Pulmonary artery endothelial cell (primary cell): ENCODE measurements around the gene KLHL29. TPM values are rescaled to one million over a fixed set of nuclear protein-coding genes. Genes with fewer than 3 reads are reported as not detected.

Source experiments
- DNase-seq: peaks from one replicate; pipeline ENCODE4 v3.0.0-alpha.2; 2011; ENCODE audit warnings: low read depth, low spot score
- total RNA-seq: library from RNA; depleted of rRNA; stranded (reverse); fragments of >200 nt; gene quantifications from 2 replicates; pipeline ENCODE4 v1.2.3, GENCODE V29; 2014

KLHL29 gene
- total RNA-seq, 1 donor from 2014 or later = 4.2 TPM

GRCh38 chr2:23422089-23423061, 37.4 kb downstream of the KLHL29 start:
- no peak for DNase-seq

DNA sequence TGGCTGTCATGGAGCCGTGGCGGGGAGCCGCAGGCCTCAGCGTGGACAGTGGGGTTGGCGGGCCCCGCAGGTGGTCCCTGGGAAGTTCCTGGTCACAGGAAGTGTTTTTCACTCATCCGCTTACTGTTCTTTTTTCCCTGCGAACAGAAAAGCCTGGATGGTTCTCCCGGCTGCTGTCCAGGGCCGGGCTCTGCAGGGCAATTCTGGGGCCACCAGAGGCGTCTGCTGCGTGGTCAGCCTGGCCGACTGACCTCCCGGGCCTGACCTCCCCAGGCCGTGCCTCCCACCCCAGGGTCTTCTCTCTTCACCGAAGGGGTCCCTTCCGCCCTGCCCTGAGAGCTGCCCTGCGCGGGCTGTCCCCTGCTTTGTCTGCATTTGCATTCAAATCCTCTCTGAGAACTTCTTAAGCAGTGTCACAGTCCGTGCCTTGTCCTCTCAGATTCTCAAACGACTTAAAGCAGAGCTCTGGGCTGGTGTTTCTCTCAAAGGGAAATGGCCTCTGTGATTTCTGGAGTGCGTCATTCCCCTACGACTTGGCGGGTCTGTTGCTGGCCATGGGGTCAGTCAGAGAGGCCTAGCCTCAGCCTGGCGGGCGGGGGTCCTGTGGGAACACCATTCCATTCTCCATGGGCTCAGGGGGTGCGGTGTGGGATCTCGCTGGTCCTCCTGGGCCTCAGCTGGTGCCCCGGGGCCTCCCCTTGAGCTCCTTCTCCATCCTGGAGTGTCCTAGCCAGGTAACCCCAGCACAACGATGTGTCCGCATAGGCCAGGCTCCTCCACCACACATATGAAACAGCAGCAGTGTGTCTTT, 38.3 kb downstream of the KLHL29 start:
- no peak for DNase-seq

DNA sequence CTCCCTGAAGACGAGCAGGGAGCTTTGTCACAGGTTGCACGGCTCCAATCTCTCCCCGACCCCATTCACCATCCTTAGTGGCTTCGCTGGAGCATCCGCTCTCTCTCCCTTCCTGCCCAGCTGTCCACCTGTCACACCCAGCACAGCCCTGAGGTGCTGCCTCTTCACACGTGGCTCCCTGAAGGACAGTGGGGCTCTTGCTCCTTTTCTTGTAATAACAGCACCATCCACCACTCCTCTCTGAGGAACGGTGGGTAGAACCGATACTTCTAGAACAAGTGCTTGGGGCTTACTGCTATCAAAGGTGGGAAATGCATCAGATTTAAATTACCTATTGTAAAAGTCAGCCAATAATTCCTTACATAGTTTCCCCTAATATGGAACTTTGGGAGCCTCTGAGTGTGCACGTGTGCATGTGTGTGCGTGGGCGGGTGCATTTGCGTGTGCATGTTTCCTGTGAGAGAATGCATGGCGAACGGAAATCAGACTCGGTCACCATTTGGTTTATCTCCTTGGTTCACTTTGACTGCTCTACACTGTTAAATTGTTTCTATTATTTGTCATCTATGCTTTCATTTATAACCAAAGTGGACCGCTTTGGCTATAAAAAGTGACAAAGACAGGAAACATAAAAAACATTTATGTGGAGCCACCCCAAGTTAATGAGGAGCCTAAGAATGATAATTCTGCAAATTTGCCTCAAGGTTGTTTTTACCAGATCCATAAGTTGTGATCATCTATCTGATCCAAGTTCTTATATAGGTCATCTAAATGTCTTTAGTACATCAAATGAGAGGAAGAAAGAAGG, 39.1 kb downstream of the KLHL29 start:
- DNase-seq = no peak

GRCh38 chr2:23425338-23425871, 40.4 kb downstream of the KLHL29 start:
- no peak for DNase-seq

DNA sequence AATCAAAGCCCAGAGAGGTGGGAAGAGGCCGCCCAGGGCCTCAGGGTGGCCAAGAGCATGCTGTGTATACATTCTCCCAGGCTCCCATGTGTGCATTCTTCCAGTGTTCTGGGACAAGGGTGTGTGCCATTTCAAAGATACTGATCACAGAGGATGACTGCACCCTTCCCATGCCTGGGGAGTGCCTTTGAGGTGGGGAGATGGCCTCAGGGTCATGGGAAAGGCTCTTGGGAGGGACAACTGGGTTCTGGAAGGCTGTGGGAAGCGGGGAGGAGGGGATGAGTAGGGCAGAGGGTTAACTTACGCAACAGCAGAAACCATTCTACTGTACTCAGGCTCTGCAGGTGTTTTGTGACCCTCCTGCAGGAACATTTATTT, 40.9 kb downstream of the KLHL29 start:
- DNase-seq = no peak

- no peak for DNase-seq
Measured at GRCh38 chr2:23426263-23426905, 41.4 kb downstream of the KLHL29 start.

- no peak for DNase-seq
Measured at GRCh38 chr2:23427350-23427749, 42.4 kb downstream of the KLHL29 start.

DNA sequence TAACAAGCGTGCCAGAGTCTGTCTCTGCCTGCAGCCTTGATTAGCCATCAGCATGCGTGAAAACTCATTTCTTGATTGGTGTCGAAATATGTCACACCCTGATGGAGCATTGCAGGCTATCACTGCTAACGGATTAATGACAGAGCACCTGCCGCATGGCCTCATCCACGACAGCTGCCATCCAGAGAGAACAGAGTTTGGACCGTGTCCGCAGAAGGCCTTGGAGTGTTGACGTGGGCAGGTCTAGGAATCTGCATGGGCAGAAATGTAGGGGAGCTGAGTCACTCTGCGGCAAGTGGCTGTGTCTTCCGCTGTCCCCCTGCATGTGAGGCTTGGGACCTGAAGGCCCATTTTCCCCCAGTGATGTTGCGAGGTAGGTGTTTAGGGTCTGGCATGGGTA, 43.0 kb downstream of the KLHL29 start:
- no peak for DNase-seq

- no peak for DNase-seq
Measured at GRCh38 chr2:23429036-23429435, 44.1 kb downstream of the KLHL29 start.

DNA sequence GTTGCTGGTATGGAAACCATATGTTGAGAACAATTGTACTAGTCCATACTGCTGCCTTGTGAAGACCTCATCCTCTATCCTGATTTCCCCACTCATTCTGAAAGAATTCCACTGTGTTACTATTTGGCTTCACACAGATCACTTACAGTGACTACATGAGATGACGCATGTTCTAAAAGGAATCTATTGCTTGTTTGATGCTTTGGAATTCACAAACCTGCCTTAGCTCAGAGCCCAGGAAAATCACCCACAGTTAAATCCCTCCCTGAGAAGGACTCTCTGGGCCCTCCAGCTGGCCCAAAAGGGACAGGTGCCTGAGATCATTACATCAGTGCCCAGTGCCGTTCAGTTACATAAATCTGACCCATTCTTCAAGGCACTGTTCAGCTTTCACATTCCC, 45.3 kb downstream of the KLHL29 start:
- no peak for DNase-seq

- no peak for DNase-seq
Measured at GRCh38 chr2:23432531-23432930, 47.6 kb downstream of the KLHL29 start.

- no peak for DNase-seq
Measured at GRCh38 chr2:23433282-23433681, 48.3 kb downstream of the KLHL29 start.

DNA sequence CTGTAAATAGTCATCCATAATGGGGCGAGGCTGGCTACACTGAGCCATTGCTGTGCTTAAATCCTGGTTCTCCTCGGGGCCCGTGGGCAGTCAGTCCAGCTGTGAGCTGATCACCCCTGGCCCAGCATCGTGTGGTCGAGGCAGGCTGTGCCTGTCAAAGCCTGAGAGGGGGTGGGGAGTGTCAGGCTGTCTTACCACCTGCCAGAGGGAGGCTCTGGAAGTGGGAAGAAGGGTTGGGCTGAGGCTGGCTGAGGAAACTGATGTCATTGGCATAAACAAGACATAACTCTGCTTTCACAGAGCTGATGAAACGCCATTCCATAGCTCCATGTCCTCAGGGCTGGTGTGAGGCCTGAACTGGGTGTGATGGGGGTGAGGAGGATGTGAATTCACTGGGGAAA, 49.7 kb downstream of the KLHL29 start:
- DNase-seq = no peak

- DNase-seq = no peak
Measured at GRCh38 chr2:23435250-23436035, 50.5 kb downstream of the KLHL29 start.

DNA sequence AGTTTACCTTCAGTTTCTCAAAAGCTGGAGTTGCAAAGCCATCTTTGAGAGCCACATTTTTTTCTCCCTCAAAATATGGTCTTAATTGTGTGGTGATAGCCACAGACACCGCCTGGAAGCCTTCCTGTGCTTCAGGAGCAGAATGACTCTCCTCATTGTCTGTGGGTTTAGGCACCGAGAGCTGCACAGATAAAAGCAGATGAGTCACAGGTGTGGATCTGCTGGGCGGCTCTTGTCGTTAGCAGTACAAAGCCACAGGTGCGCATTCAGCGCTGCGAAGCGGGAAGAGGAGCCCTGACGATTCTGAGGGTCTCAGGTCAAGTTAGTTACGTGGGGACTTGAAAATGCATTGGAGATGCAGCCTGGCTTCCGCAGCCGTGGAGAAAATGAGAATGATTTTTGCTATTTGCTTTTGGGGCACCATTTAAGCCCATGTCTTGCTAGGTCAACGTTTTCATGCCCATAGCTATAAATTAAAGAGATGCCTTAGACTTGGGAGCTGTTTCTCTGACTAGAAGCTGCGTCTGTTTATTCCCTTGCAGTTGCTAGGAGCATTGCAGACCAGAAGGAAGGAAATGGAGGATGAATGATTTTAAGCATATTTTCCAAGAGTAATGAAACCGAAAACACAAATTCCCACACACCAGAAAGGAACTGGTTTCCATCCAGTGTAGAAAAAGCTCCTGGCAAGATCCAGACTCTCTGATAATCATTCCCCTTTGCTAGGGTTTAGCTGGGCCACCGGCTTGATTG, 51.5 kb downstream of the KLHL29 start:
- DNase-seq = peak; percentile 30

DNA sequence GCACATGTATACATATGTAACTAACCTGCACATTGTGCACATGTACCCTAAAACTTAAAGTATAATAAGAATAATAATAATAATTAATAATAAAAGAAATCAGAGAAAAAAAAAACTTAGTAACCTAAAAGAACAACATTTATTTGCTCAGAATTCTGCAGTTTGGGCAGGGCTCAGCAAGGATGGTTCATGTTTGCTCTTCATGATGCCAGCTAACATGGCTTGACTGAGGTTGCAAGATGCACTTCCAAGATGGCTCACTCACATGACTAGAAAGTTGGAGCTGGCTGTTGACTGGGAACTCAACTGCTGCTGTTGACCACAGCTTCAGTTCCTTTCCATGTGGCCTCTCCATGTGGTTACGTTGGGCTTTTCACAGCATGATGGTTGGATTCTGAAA, 56.4 kb downstream of the KLHL29 start:
- no peak for DNase-seq

DNA sequence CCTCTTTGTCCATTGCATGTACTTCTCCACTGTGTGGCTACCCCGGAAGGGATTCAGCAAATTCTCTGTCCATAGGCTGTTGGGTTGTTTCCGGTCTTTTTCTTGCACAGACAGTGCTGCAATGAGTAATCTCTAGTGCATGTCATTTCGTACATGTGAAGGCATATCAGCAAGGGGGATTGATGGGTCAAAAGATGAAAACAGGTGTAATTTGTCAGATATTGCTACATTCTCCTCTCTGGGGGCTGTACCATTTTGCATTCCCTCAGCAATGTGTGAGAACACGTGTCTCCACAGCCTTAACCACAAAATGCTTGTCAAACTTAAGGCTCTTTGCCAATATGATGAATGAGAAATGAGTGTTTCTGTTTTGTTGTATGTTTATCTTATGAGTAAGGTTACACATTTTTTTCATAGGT, 60.5 kb downstream of the KLHL29 start:
- peak; percentile 11 for DNase-seq

DNA sequence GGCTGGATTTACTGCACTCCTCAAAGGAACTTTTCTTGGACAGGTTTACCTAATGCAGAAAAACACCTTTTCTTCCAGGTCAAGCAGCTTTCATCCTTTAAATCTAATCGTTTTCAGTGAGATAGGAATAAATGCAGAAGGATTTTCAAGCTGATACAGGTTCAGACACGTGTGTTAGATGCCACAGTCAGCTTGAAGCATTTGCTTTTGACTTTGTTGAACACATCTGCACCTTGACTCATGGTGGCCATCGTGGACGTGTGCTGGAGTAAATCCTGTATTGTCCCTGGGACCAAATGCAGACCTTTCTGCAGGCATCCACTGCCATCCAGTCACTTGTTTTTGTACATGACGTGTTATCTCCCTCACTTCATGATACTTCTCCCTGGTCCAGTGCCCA, 61.9 kb downstream of the KLHL29 start:
- DNase-seq = no peak

DNA sequence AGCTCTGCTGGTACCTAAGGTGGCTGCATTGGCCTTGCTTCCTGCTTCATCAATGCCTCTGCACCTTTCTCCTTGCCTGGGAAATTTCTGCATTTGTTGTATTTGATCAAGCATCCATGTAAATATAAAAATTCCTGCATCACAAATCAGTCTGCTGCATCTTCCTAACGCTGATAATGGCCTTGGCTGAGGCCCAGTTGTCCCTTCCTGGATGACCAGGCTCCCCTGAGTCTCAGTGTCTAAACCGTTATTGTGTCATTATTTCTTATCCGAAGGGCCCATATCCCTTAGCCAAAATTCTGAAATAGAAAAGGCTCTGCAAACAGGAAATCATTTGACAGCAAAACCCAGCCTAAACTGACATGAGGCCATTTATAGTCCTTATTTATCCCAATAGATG, 62.4 kb downstream of the KLHL29 start:
- no peak for DNase-seq
